HEK293T (cell line): ENCODE results near the gene NKAIN2.

ENCODE experiments used
- BHLHE40 ChIP-seq: fragments of 450-650 bp; IDR thresholded peaks from 2 replicates; pipeline ENCODE4 v1.6.1; 2016; ENCODE audit warnings: mild to moderate bottlenecking, moderate library complexity, borderline replicate concordance
- CTBP1 ChIP-seq: fragments of 450-650 bp; IDR thresholded peaks from 2 replicates; pipeline ENCODE4 v1.6.1; 2016; ENCODE audit warnings: borderline replicate concordance
- ELF4 ChIP-seq: fragments of 450-650 bp; IDR thresholded peaks from 2 replicates; pipeline ENCODE4 v1.6.1; 2017; ENCODE audit warnings: antibody characterized with exemption
- FOXM1 ChIP-seq: fragments of 450-650 bp; IDR thresholded peaks from 2 replicates; pipeline ENCODE4 v1.6.1; 2017; ENCODE audit warnings: mild to moderate bottlenecking, borderline replicate concordance

- TF ChIP-seq BHLHE40 (no peak), ELF4 (no peak), FOXM1 (no peak), CTBP1 (no peak)
These were observed 971.5 kb downstream of the NKAIN2 start for GRCh38 chr6:124775121-124775520.
